Testis (tissue), 2 donors: Measurements from ENCODE around the gene APOB.

Experiments
- POLR2A ChIP-seq: fragments of 450-650 bp; IDR thresholded peaks from one replicate; pipeline ENCODE4 v1.6.1; 2017; ENCODE audit warnings: antibody characterized with exemption, mild to moderate bottlenecking, moderate library complexity
- TF ChIP-seq, protein P1 (sequence below), 3 experiments: fragments of 450-650 bp in 2 of 3; fragments of 200-600 bp in 1 of 3; sonication (generic) in 1 of 3; IDR thresholded peaks; one replicate each; pipeline ENCODE4 v1.5.1; 2016 to 2019; ENCODE audit warnings: antibody characterized with exemption in 3 of 3, mild to moderate bottlenecking in 2 of 3, moderate library complexity in 1 of 3

DNA sequence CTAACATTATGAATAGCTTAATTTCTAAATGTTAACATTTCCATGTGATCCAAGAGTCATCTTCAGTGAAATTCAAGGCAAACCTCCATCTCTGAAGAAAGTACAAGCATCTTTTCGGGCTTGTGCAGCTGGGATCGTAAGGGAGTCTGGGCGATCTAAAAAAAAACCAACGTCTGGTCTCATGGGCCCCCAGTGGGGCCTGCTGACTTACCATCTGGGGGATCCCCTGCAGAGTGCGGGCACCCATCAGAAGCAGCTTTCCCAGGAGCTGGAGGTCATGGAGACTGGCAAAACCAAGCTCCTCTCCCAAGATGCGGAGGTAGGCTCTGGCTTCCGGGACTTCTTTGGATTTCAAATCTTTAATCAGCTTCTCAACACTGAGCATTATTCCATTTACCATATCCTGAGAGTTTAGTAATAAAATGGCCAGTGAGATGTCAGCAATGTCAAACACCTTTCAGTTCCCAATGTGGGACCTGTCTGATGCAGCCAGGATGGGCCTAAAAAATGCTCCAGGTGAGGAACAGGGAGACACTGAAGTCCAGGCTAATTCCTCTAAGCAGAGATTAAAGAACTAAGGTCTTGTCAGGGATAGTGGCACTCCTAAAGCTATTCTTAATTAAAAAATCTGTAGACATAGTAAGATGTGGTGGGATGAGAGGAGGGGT lies 19.0 kb downstream of the APOB start:
- TF ChIP-seq, protein P1, sequence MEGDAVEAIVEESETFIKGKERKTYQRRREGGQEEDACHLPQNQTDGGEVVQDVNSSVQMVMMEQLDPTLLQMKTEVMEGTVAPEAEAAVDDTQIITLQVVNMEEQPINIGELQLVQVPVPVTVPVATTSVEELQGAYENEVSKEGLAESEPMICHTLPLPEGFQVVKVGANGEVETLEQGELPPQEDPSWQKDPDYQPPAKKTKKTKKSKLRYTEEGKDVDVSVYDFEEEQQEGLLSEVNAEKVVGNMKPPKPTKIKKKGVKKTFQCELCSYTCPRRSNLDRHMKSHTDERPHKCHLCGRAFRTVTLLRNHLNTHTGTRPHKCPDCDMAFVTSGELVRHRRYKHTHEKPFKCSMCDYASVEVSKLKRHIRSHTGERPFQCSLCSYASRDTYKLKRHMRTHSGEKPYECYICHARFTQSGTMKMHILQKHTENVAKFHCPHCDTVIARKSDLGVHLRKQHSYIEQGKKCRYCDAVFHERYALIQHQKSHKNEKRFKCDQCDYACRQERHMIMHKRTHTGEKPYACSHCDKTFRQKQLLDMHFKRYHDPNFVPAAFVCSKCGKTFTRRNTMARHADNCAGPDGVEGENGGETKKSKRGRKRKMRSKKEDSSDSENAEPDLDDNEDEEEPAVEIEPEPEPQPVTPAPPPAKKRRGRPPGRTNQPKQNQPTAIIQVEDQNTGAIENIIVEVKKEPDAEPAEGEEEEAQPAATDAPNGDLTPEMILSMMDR (IDR thresholded peaks at IDR 0.05) = no peak
- TF ChIP-seq POLR2A = no peak
